Coronary artery (tissue), 2 donors: ENCODE results near the gene MFSD1.

Source experiments
- DNase-seq: peaks from one replicate; pipeline ENCODE4 v3.0.0-alpha.2; 2017; ENCODE audit warnings: low spot score
- H3K27ac ChIP-seq, 2 donors: fragments of 200-600 bp; sonication (generic); one replicate each; pipeline ENCODE4 v1.5.1; 2016 to 2019
- H3K4me3 ChIP-seq: fragments of 200-600 bp; sonication (generic); 2 replicates; pipeline ENCODE4 v1.5.1; 2016; ENCODE audit warnings: mild to moderate bottlenecking, moderate library complexity
- CTCF ChIP-seq: fragments of 200-600 bp; sonication (generic); IDR thresholded peaks from one replicate; pipeline ENCODE4 v1.5.1; 2019; ENCODE audit warnings: antibody characterized with exemption

MFSD1 gene

GRCh38 chr3:158863247-158863646 is 61.4 kb downstream of the MFSD1 start:
- no peak for TF ChIP-seq CTCF
- no peak for DNase-seq
- H3K27ac ChIP-seq, result no peak overlapping the region
- H3K4me3 ChIP-seq, result no peak overlapping the region

- Histone ChIP-seq H3K4me3 (no peak overlapping the region), H3K27ac (no peak overlapping the region)
- no peak for TF ChIP-seq CTCF
- DNase-seq, result no peak
These were observed 62.6 kb downstream of the MFSD1 start for GRCh38 chr3:158864492-158864891.

GRCh38 chr3:158875700-158876099 is 73.8 kb downstream of the MFSD1 start:
- Histone ChIP-seq H3K4me3 (no peak overlapping the region), H3K27ac (no peak overlapping the region)
- no peak for DNase-seq
- TF ChIP-seq CTCF, result no peak
